SH-SY5Y (cell line): ENCODE results near the gene FBXO34.

Source experiments
- GATA2 ChIP-seq: IDR thresholded peaks from 2 replicates; pipeline ENCODE4 v1.6.1; 2011; ENCODE audit warnings: mild to moderate bottlenecking, low read depth, low read length
- GATA3 ChIP-seq: IDR thresholded peaks from 2 replicates; pipeline ENCODE4 v1.6.1; 2011; ENCODE audit warnings: low read depth, mild to moderate bottlenecking, low read length, moderate library complexity

- TF ChIP-seq GATA3 = no peak
- TF ChIP-seq GATA2 = no peak
Measured at GRCh38 chr14:55389330-55389729, 118.1 kb downstream of the FBXO34 start.
